Endothelial cell of umbilical vein (primary cell): Measurements from ENCODE around the gene LGI1. TPM values are rescaled to one million over a fixed set of nuclear protein-coding genes. Genes with fewer than 3 reads are reported as not detected.

Experiments
- BruUV-seq: library from RNA; stranded (reverse); fragments of 400-500 nt; replicated peaks from 2 replicates; lab custom pipeline; 2021; lab: Mats Ljungman, UMichigan
- CTCF ChIA-PET: fragments of 300-600, 350-600 bp; sonication (Branson Sonifier 250); formaldehyde crosslinking; loops from one replicate; lab custom pipeline; 2021; ENCODE audit warnings: antibody characterized with exemption, inconsistent platforms; lab: Charles Lee
- POLR2A ChIA-PET: fragments of 300-600, 350-600 bp; sonication (Branson Sonifier 250); formaldehyde crosslinking; loops from one replicate; lab custom pipeline; 2021; ENCODE audit warnings: antibody characterized with exemption, inconsistent platforms; lab: Charles Lee
- DNase-seq: peaks from one replicate; pipeline ENCODE4 v3.0.0-alpha.2; 2011; ENCODE audit warnings: low read depth, low spot score
- FAIRE-seq: peaks from 2 replicates; lab custom pipeline; 2011; peaks lifted over from hg19 to GRCh38; lab: Jason Lieb, UNC
- H2AFZ ChIP-seq: 2 replicates; pipeline ENCODE4 v1.6.0; 2012; ENCODE audit warnings: low read depth, low read length, control low read depth, inconsistent platforms
- H3K27ac ChIP-seq: 2 replicates; pipeline ENCODE4 v1.5.1; 2011; ENCODE audit warnings: low read depth, mild to moderate bottlenecking, control low read depth, low read length, moderate library complexity; ENCODE audit not compliant: insufficient read depth
- H3K27me3 ChIP-seq, 2 experiments: 2 replicates each; pipeline versions ENCODE4 v1.6.0 to v1.6.1; 2011; ENCODE audit warnings: low read length in 2 of 2, mixed read lengths in 1 of 2; ENCODE audit not compliant: control insufficient read depth in 2 of 2, insufficient read depth in 2 of 2
- H3K36me3 ChIP-seq, 2 experiments: 2 replicates in 1 of 2; 3 replicates in 1 of 2; pipeline ENCODE4 v1.5.1; 2011; ENCODE audit warnings: low read length in 2 of 2, mild to moderate bottlenecking in 1 of 2, moderate library complexity in 1 of 2; ENCODE audit not compliant: control insufficient read depth in 2 of 2, insufficient read depth in 2 of 2; ENCODE audit errors: extremely low read depth in 1 of 2
- H3K4me1 ChIP-seq: 3 replicates; pipeline ENCODE4 v1.5.1; 2011; ENCODE audit warnings: mild to moderate bottlenecking, low read length; ENCODE audit not compliant: control insufficient read depth, insufficient read depth; ENCODE audit errors: extremely low read depth
- H3K4me2 ChIP-seq: 2 replicates; pipeline ENCODE4 v1.6.1; 2011; ENCODE audit warnings: low read length, control low read depth, mixed read lengths; ENCODE audit not compliant: insufficient read depth
- H3K4me3 ChIP-seq, 3 experiments: fragments of 200-600 bp in 1 of 3; sonication (generic), shearing (Covaris generic) in 1 of 3; replicated peaks in 1 of 3; 2 replicates each; pipeline ENCODE4 v1.5.1; 2011 to 2016; ENCODE audit warnings: control low read depth in 3 of 3, low read length in 3 of 3, mild to moderate bottlenecking in 2 of 3, inconsistent platforms in 1 of 3, low read depth in 1 of 3, moderate library complexity in 1 of 3; ENCODE audit not compliant: insufficient read depth in 1 of 3
- H3K79me2 ChIP-seq: 2 replicates; pipeline ENCODE4 v1.6.0; 2012; ENCODE audit warnings: low read length, inconsistent platforms; ENCODE audit not compliant: control insufficient read depth, insufficient read depth
- H3K9ac ChIP-seq: replicated peaks from 2 replicates; pipeline ENCODE3; 2011; ENCODE audit warnings: low read length, control low read depth; ENCODE audit not compliant: insufficient read depth; ENCODE audit errors: extremely low read depth
- H3K9me1 ChIP-seq: replicated peaks from 3 replicates; pipeline ENCODE4 v1.6.0; 2011; ENCODE audit warnings: mild to moderate bottlenecking, low read length; ENCODE audit not compliant: control insufficient read depth, insufficient read depth; ENCODE audit errors: extremely low read depth
- H3K9me3 ChIP-seq: replicated peaks from 2 replicates; pipeline ENCODE4 v1.5.1; 2012; ENCODE audit warnings: low read length, inconsistent platforms; ENCODE audit not compliant: control insufficient read depth, insufficient read depth
- H4K20me1 ChIP-seq: replicated peaks from 2 replicates; pipeline ENCODE3; 2011; ENCODE audit warnings: mild to moderate bottlenecking, low read length; ENCODE audit not compliant: control insufficient read depth, insufficient read depth; ENCODE audit errors: extremely low read depth
- CTCF ChIP-seq, 2 donors: IDR thresholded peaks; 1 replicate in 1 of 2; 2 replicates in 1 of 2; pipeline ENCODE4 v1.5.1; 2011; ENCODE audit warnings: low read length in 2 of 2, mild to moderate bottlenecking in 2 of 2, moderate library complexity in 2 of 2, control low read depth in 1 of 2, inconsistent platforms in 1 of 2, low read depth in 1 of 2; ENCODE audit not compliant: insufficient read depth in 1 of 2; ENCODE audit errors: extremely low read depth in 1 of 2
- EZH2 ChIP-seq: IDR thresholded peaks from 2 replicates; pipeline ENCODE4 v1.6.1; 2012; ENCODE audit warnings: borderline replicate concordance, low read depth, mild to moderate bottlenecking, moderate library complexity, low read length, inconsistent platforms; ENCODE audit not compliant: severe bottlenecking
- FOS ChIP-seq: IDR thresholded peaks from 2 replicates; pipeline ENCODE4 v1.6.1; 2011; ENCODE audit warnings: mild to moderate bottlenecking, low read length, moderate library complexity, borderline replicate concordance; ENCODE audit not compliant: insufficient read depth
- GATA2 ChIP-seq: IDR thresholded peaks from 2 replicates; pipeline ENCODE4 v1.7.0; 2011; ENCODE audit warnings: low read depth, mild to moderate bottlenecking, moderate library complexity, mixed read lengths, low read length; ENCODE audit not compliant: insufficient read length, insufficient read depth
- JUN ChIP-seq: IDR thresholded peaks from 2 replicates; pipeline ENCODE4 v1.6.1; 2011; ENCODE audit warnings: borderline replicate concordance, low read depth; ENCODE audit not compliant: insufficient read length, insufficient read depth
- MAX ChIP-seq: IDR thresholded peaks from 2 replicates; pipeline ENCODE4 v1.6.1; 2011; ENCODE audit not compliant: insufficient read depth, insufficient read length
- MYC ChIP-seq: IDR thresholded peaks from one replicate; pipeline ENCODE4 v1.6.1; 2011; ENCODE audit warnings: mild to moderate bottlenecking, low read depth, low read length
- POLR2A ChIP-seq: IDR thresholded peaks from 2 replicates; pipeline ENCODE4 v1.6.1; 2012; ENCODE audit warnings: low read depth, mild to moderate bottlenecking, control low read depth, low read length
- POLR2AphosphoS5 ChIP-seq: IDR thresholded peaks from 2 replicates; pipeline ENCODE4 v1.6.1; 2012; ENCODE audit warnings: low read depth, mild to moderate bottlenecking, control low read depth, low read length, moderate library complexity; ENCODE audit not compliant: insufficient read depth
- dilution Hi-C: fragments of 300-500 bp; cut with MboI; formaldehyde crosslinking; loops from one replicate; pipeline ENCODE4 v1.15.0; 2019; ENCODE audit warnings: low sequenced_read_pairs; ENCODE audit not compliant: extremely low pct_ligation_motif_present
- intact Hi-C: fragments of 100-400 bp; cut with micrococcal nuclease; formaldehyde crosslinking; loops from one replicate; pipeline ENCODE4 v1.10.0; 2022
- polyA plus RNA-seq, 4 experiments: library from polyadenylated mRNA; depleted of rRNA in 3 of 4; stranded (reverse) in 3 of 4; unstranded in 1 of 4; fragments of >200 nt; gene quantifications; 2 replicates each; pipeline versions ENCODE4 v1.2.1 to v1.2.3, GENCODE V29; 2011 to 2012; ENCODE audit warnings: missing spikeins in 1 of 4
- total RNA-seq: library from RNA; stranded (reverse); gene quantifications from 2 replicates; pipeline ENCODE4 v1.2.3, GENCODE V29; 2021

The LGI1 gene
- total and polyA plus RNA-seq, 2 donors (not counting 3 experiments of a cell fraction or from before 2014, with no cell fraction given) = not detected

DNA sequence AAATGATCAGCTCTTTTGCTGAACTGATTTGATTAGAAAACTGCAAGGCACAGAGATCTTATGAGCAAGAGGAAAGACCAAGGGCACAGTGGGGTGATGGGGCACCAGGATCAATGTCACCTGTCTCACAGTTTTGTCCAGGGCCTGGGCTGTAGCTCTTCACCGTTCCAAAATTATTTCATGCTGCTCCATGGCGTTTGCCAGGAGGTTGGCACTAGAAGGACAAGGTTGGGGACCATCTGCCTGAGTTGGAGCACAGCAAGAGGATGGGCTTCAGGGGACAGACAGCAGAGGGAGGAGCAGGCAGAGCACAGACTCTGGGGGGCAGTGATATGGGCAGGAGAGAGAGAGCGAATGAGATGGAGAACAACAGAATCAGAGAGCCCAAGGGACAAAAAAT lies 37.8 kb upstream of the LGI1 start:
- dilution Hi-C loops (no loop called here), intact Hi-C loops (no loop called here)
- Histone ChIP-seq H4K20me1 (no peaks in the 10 kb centered on the region), H2AFZ (no peak overlapping the region), H3K4me2 (no peak overlapping the region), H3K9me3 (no peaks in the 10 kb centered on the region), H3K9ac (no peak overlapping the region), H3K36me3 (no peaks in the 10 kb centered on the region), H3K27me3 (peaks cover 6 to 8% of the 10 kb centered on the region in 2 experiments), H3K79me2 (no peaks in the 10 kb centered on the region), H3K4me1 (no peaks in the 10 kb centered on the region), H3K4me3 (no peak overlapping the region), H3K9me1 (no peaks in the 10 kb centered on the region), H3K27ac (no peak overlapping the region)
- DNase-seq (no peak), FAIRE-seq (no peak)
- ChIA-PET POLR2A (no interaction called here), CTCF (no interaction called here)
- no TSS peak for BruUV-seq
- TF ChIP-seq POLR2AphosphoS5 = no peak
- TF ChIP-seq CTCF (IDR thresholded peaks at IDR 0.05; ENCODE audit: extremely low read depth in 1 of 2, insufficient read depth in 1 of 2, low read depth in 1 of 2, low read length in 2 of 2) = no peak
- no peak for TF ChIP-seq EZH2
- TF ChIP-seq POLR2A = no peak
- TF ChIP-seq GATA2 = no peak
- no peak for TF ChIP-seq FOS
- TF ChIP-seq JUN = no peak
- no peak for TF ChIP-seq MAX
- no peak for TF ChIP-seq MYC
